Left lobe of liver (tissue), 2 donors: Measurements from ENCODE around the gene AEN. TPM values are rescaled to one million over a fixed set of nuclear protein-coding genes. Genes with fewer than 3 reads are reported as not detected.

Source experiments
- ATAC-seq: fragments of 200-7000 bp; cut with Tn5 transposase; one replicate; pipeline ENCODE4 v1.9.1; 2020; ENCODE audit warnings: mild to moderate bottlenecking, moderate library complexity
- DNase-seq: peaks from one replicate; pipeline ENCODE4 v3.0.0-alpha.2; 2020; ENCODE audit warnings: low spot score
- total RNA-seq: library from RNA; stranded (reverse); gene quantifications from one replicate; pipeline ENCODE4 v1.2.1, GENCODE V29; 2021
- donor health status: DM: no; HTN: no; CAD: no; lungs with moderate emphysema.
- donor health status: DM: no; HTN: yes; CAD: no.

The AEN gene
- total RNA-seq, 1 donor from 2014 or later = 7.1 TPM

DNA sequence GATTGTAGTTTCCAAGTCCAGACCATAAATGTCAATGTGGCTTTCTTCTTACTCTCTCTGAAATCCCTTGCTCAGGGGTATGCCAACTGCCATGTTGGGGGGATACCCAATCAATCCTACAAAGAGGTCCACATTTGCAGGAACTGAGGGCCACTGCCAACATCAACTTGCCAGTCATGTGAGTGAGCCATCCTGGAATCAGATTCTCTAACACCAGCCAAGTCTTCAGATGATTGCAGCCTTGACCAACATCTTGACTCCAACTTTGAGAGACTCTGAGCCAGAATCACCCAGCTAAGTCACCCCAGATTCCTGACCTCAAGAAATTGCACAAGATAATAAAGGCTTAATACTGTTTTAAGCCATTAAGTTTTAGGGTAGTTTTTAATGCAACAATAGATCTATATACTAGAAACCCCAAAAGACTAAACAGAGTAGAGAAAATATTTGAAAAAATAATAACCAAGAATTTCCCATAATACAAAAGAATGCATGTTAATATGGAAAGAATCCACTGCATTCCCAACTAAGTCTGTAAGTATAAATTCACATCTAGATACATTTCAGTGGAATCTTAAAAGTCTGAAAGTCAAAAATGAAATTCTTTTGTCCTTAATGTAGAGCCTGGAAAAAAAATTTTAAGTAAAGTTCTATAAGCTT is 40.0 kb downstream of the AEN start:
- DNase-seq (no peak), ATAC-seq (no peak)

DNA sequence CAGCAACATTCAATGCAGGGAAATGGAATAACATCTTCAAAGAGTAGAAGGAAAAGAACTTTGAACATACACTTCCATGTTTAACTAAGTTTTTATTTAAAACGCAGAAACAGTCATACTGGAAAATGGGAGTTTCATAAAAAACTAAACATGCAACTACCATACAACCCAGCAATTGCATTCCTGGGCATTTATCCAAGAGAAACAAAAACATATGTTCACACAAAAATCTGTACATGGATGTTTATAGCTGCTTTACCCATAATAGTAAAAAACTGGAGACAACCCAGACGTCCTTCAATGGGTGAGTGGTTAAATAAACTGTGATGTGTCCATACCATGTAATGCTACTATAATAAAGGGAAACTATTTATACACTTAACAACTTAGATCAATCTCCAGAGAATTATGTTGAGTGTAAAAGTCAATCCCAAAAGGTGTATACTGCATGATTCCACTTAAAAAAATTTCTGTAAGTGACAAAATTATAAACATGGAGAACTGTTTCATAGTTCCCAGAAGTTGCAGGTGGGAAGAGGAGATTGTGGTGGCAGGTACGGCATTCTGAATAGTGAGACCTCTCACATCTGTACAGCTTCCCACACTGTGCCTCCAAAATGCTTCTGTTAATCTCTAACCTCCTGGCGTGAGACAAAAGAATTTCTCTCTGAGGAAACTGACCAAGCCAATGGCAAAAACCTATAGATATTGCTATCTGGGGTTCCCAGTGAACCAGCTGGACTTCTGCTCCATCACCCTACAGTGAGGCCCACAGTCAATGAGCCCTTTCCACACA is 40.8 kb downstream of the AEN start:
- DNase-seq (no peak), ATAC-seq (no peak)

DNA sequence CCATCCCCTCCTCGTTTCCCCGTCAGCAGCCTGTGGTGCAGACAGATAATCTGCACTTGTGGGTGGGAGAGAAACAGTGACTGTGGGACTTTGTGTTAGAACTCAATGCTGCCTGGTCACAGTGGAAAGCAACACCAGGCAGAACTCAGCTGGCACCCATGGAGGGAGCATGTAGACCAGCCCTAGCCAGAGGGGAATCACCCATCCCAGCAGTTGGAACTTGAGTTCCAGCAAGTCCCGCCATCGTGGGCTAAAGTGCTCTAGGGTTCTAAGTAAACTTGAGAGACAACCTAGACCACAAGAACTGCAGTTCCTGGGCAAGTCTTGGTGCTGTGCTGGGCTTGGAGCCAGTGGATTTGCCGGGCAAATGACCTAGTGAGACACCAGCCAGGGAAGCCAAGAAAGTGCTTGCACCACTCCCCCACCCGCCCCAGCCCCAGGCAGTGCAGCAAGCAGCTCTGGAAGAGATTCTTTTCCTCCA is 42.0 kb downstream of the AEN start:
- peak; percentile 40 for ATAC-seq

DNA sequence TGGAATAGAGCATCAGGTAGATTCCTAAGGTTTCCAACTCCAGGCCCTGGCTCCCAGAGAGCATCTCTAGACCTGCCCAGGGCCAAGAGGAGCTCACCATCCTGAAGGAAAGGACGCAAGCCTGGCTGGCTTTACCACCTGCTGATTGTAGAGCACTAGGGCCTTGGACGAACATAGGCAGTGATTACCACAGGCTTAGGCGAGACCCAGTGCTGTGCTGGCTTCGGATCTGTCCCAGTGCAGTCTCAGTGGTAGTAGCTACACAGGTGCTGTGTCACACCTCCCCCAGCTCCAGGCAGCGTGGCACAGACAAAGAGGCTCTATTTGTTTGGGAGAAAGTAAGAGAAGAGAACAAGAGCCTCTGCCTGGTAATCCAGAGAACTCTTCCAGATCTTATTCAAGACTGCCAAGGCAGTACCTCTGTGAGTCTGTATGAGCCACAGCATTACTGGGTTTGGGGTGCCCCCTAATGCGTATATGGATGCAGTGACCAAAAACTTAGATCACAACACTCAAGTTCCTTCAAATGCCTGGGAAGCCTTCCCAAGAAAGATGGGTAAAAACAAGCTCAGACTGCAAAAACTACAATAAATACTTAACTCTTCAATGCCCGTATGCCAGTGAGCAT is 43.1 kb downstream of the AEN start:
- peak; percentile 65 for ATAC-seq
- no peak for DNase-seq

More for the DNA sequence above, 42.0 kb downstream of the AEN start:
- DNase-seq = no peak

DNA sequence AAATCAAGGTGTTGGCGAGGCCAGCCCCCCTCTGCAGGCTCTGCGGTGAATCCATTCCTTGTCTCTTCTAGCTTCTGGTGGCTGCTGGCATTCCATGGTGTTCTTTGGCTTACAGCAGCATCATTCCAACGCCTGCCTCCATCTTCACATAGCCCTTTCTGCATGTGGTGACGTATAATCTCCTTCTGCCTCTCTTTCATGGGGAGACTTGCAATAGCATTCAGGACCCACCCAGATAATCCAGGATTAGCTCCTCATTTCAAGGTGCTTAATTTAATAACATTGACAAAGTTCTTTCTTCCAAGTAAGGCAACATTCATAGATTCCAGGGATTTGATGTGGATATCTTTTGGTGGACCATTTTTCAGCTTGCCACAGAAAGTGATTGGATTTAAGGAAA is 53.5 kb downstream of the AEN start:
- ATAC-seq (no peak), DNase-seq (no peak)

DNA sequence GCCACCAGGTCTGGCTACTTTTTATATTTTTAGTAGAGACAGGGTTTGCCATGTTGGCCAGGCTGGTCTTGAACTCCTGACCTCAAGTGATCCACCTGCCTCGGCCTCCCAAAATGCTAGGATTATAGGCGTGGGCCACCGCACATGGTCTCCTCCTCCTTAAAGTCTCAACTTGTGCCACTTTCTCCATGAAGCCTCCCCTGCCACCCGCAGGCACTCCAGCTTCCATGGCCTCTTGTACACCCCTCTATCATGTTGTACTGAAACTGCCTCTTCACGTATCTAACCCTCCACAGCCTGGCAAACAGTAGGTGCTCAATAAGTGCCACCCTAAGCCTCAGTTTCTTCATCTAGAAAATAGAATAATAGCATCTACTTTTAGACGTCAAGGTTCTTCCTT is 57.6 kb downstream of the AEN start:
- ATAC-seq = no peak
- no peak for DNase-seq

DNA sequence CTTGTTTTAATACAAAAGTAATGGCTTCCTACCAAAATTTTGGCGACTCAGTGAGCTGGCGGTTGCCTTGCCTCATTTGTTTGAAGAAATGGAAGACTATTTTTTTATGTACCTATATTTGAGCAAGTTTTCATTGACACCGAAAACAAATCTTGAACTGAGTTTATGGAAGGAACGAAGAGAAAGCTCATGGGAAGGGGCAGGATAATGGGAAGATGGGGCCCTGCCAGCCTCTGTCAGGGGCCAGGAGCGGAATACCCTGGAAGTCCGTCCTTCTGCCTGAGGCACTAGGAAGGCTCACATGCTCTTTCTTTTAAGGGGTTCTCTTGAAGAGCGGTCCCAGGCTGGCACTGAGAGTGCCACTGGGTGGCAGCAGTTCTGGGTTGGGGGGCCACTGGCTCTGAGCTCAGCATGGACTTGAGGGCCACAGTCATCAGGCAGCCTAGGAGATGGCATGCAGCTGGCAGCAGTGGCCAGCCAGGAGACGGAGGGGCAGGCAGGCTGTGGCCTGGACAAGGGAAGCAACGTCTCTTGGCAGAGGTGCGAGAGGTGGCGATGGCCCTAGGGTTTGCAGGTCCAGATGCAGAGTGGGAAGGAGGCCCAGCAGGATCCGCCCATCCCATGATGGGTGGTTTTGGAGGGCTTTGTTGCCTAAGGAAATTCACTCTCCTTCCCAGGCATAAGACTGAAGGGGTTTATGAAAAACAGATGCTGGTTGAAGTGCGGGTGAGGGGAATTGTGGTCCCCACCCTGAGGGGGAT is 59.3 kb downstream of the AEN start:
- ATAC-seq (no peak), DNase-seq (no peak)

DNA sequence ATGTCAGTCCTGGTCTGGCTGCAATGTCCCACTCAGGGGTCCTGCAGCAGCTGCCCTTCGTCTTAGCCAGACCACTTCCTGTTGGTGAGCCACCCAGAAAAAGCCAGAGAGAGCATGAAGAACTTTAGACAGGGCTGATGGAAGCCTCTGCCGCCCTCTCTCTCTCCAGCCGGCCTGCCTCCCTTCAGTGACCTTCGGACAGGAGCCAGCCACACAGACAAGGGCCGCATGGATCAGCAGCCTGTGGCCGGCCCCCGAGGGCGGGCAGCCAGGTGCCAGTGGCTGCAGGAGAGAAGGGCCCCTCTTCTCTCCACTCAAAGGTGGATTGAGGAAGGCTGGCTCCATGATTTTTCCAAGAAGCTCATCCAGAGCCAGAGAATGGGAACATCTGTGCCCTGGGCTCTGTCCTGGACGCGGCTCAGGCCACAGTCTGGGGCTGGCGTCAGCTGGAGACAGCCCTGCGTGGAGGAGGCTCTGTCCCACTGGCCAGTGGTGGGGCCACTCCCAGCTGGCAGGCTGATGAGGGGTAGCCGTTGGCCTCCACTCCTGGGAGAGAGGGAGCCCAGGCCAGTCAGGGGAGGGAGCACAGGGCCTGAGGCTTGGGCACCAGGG is 60.6 kb downstream of the AEN start:
- ATAC-seq = peak; percentile 97

More for the DNA sequence above, 60.6 kb downstream of the AEN start:
- DNase-seq = peak; percentile 56

Other genes with a start within 250 kb of the AEN start
- gene MRPL46, start 154.0 kb upstream of the AEN start, total RNA-seq = 35.1 TPM
- 34.5 TPM for gene MRPS11, start 153.6 kb upstream of the AEN start, total RNA-seq
- gene DET1, start 74.7 kb upstream of the AEN start, total RNA-seq = 1.8 TPM
- 5.7 TPM for gene ISG20, start 17.7 kb downstream of the AEN start, total RNA-seq
- not detected for gene ACAN, start 182.1 kb downstream of the AEN start, total RNA-seq